Thoracic aorta (tissue), 2 donors: Measurements from ENCODE around the gene GGACT. TPM values are rescaled to one million over a fixed set of nuclear protein-coding genes. Genes with fewer than 3 reads are reported as not detected.

ENCODE experiments used
- ATAC-seq: fragments of 150-250 bp; one replicate; pipeline ENCODE4 v1.8.0; 2017; ENCODE audit warnings: low read depth; ENCODE audit not compliant: insufficient number of reproducible peaks, low FRiP score
- DNase-seq: peaks from one replicate; pipeline ENCODE4 v3.0.0-alpha.2; 2020; ENCODE audit warnings: low spot score
- H3K27ac ChIP-seq, 2 donors: fragments of 200-600 bp; sonication (generic); 1 replicate in 1 of 2; 2 replicates in 1 of 2; pipeline ENCODE4 v1.5.1; 2016; ENCODE audit warnings: mild to moderate bottlenecking in 2 of 2, moderate library complexity in 2 of 2
- H3K27me3 ChIP-seq: fragments of 200-600 bp; sonication (generic); replicated peaks from 2 replicates; pipeline ENCODE4 v1.6.0; 2016; ENCODE audit warnings: mild to moderate bottlenecking; ENCODE audit not compliant: insufficient read depth
- H3K36me3 ChIP-seq: fragments of 200-600 bp; sonication (generic); one replicate; pipeline ENCODE4 v1.5.1; 2016
- H3K4me1 ChIP-seq, 2 donors: fragments of 200-600 bp; sonication (generic); 1 replicate in 1 of 2; 2 replicates in 1 of 2; pipeline versions ENCODE4 v1.5.1 to v1.6.0; 2016; ENCODE audit warnings: low read depth in 2 of 2, mild to moderate bottlenecking in 1 of 2; ENCODE audit not compliant: control insufficient read depth in 1 of 2
- H3K4me3 ChIP-seq: fragments of 200-600 bp; sonication (generic); 2 replicates; pipeline ENCODE4 v1.5.1; 2016; ENCODE audit warnings: mild to moderate bottlenecking
- H3K9me3 ChIP-seq: fragments of 200-600 bp; sonication (generic); 2 replicates; pipeline ENCODE4 v1.5.1; 2016
- CTCF ChIP-seq: fragments of 200-600 bp; sonication (generic); IDR thresholded peaks from one replicate; pipeline ENCODE4 v1.5.1; 2019; ENCODE audit warnings: antibody characterized with exemption
- total RNA-seq, 2 donors: library from RNA; depleted of rRNA; stranded (reverse); fragments of >200 nt; gene quantifications; one replicate each; pipeline versions ENCODE4 v1.1.0 to v1.2.3, GENCODE V29; 2016

Gene GGACT
- total RNA-seq, 2 donors from 2014 or later, result 0.27 to 0.92 TPM

- no peaks in the 10 kb centered on the region for H3K4me1 ChIP-seq
- H3K9me3 ChIP-seq, result no peaks in the 10 kb centered on the region
- no peak for DNase-seq
- ATAC-seq, result no peak
- no peak for TF ChIP-seq CTCF
- no peak overlapping the region for H3K4me3 ChIP-seq
- no peaks in the 10 kb centered on the region for H3K36me3 ChIP-seq
- no peaks in the 10 kb centered on the region for H3K27me3 ChIP-seq
- no peak overlapping the region for H3K27ac ChIP-seq
Measured at GRCh38 chr13:100519626-100520025, 69.0 kb downstream of the GGACT start.

- Histone ChIP-seq H3K27me3 (no peaks in the 10 kb centered on the region), H3K4me3 (no peak overlapping the region), H3K36me3 (no peaks in the 10 kb centered on the region), H3K27ac (no peak overlapping the region), H3K9me3 (no peaks in the 10 kb centered on the region), H3K4me1 (no peaks in the 10 kb centered on the region)
- no peak for TF ChIP-seq CTCF
- ATAC-seq, result no peak
- no peak for DNase-seq
Measured at GRCh38 chr13:100518394-100519062, 70.1 kb downstream of the GGACT start.

GRCh38 chr13:100517728-100518127 lies 70.9 kb downstream of the GGACT start:
- DNase-seq (no peak), ATAC-seq (no peak)
- Histone ChIP-seq H3K4me1 (no peaks in the 10 kb centered on the region), H3K9me3 (no peaks in the 10 kb centered on the region), H3K27me3 (no peaks in the 10 kb centered on the region), H3K36me3 (no peaks in the 10 kb centered on the region), H3K4me3 (no peak overlapping the region), H3K27ac (no peak overlapping the region)
- TF ChIP-seq CTCF, result no peak

- Histone ChIP-seq H3K36me3 (no peaks in the 10 kb centered on the region), H3K4me1 (no peaks in the 10 kb centered on the region), H3K27ac (no peak overlapping the region), H3K9me3 (no peaks in the 10 kb centered on the region), H3K27me3 (no peaks in the 10 kb centered on the region), H3K4me3 (no peak overlapping the region)
- no peak for TF ChIP-seq CTCF
- no peak for ATAC-seq
- DNase-seq, result no peak
Measured at GRCh38 chr13:100517135-100517534, 71.5 kb downstream of the GGACT start.

GRCh38 chr13:100515410-100515800 lies 73.2 kb downstream of the GGACT start:
- Histone ChIP-seq H3K4me1 (no peaks in the 10 kb centered on the region), H3K27me3 (no peaks in the 10 kb centered on the region), H3K4me3 (no peak overlapping the region), H3K9me3 (no peaks in the 10 kb centered on the region), H3K27ac (no peak overlapping the region), H3K36me3 (no peaks in the 10 kb centered on the region)
- no peak for DNase-seq
- TF ChIP-seq CTCF, result no peak
- no peak for ATAC-seq
